Brain microvascular endothelial cell (primary cell): Measurements from ENCODE around the gene BRD3OS.
"Not testable (repeated sequence)": the region's sequence is repeated elsewhere in the genome, so short reads cannot be mapped to it uniquely, and the experiment has no call there.

ENCODE experiments used
- DNase-seq: peaks from one replicate; pipeline ENCODE4 v3.0.0-alpha.2; 2020
- H3K27ac ChIP-seq: fragments of 250-450 bp; sonication (Bioruptor Pico); 2 replicates; pipeline ENCODE4 v1.5.1; 2020; ENCODE audit warnings: mild to moderate bottlenecking, moderate library complexity
- H3K27me3 ChIP-seq: fragments of 250-450 bp; sonication (Bioruptor Pico); replicated peaks from 2 replicates; pipeline ENCODE4 v1.5.1; 2020; ENCODE audit warnings: mild to moderate bottlenecking
- H3K36me3 ChIP-seq: fragments of 250-450 bp; sonication (Bioruptor Pico); replicated peaks from 2 replicates; pipeline ENCODE4 v1.5.1; 2020; ENCODE audit warnings: mild to moderate bottlenecking
- H3K4me3 ChIP-seq: 2 replicates; pipeline ENCODE4 v1.5.1; 2011; ENCODE audit warnings: low read depth, mild to moderate bottlenecking, control low read depth, low read length, moderate library complexity
- CTCF ChIP-seq: IDR thresholded peaks from 2 replicates; pipeline ENCODE4 v1.5.1; 2011; ENCODE audit warnings: low read depth, mild to moderate bottlenecking, moderate library complexity, low read length, control low read depth, inconsistent platforms; ENCODE audit errors: missing control alignments
- in situ Hi-C: cut with HindIII; loops from 2 replicates; pipeline ENCODE4 v1.10.0; 2017; ENCODE audit warnings: low sequenced_read_pairs, low pct_ligation_motif_present

BRD3OS gene

GRCh38 chr9:134067904-134068743, 42.8 kb downstream of the BRD3OS start, which contains the start of gene BRD3:
Gene BRD3, minus strand, starts transcription at chr9:134068026. Its CDS starts 14,549 bp downstream, at chr9:134053477.
- Histone ChIP-seq H3K27me3 (no peaks in the 10 kb centered on the region), H3K36me3 (no peaks in the 10 kb centered on the region), H3K4me3 (peak within 1 kb of the TSS; percentile 84), H3K27ac (peak within 1 kb of the TSS; percentile 70)
- peak; percentile 65 for DNase-seq
- in situ Hi-C loops = no loop called here
- no peak for TF ChIP-seq CTCF

- DNase-seq = no peak
- in situ Hi-C loops = no loop called here
- Histone ChIP-seq H3K27ac (no peak overlapping the region), H3K27me3 (no peaks in the 10 kb centered on the region), H3K36me3 (no peaks in the 10 kb centered on the region), H3K4me3 (peak overlapping the region; percentile 65)
- TF ChIP-seq CTCF = no peak
Measured at GRCh38 chr9:134068744-134069479, 43.6 kb downstream of the BRD3OS start.

GRCh38 chr9:134069480-134070399, 44.5 kb downstream of the BRD3OS start:
- no peaks in the 10 kb centered on the region for H3K36me3 ChIP-seq
- H3K27me3 ChIP-seq = no peaks in the 10 kb centered on the region
- H3K4me3 ChIP-seq = no peak overlapping the region
- in situ Hi-C loops = no loop called here
- no peak for TF ChIP-seq CTCF
- no peak overlapping the region for H3K27ac ChIP-seq
- no peak for DNase-seq

GRCh38 chr9:134071149-134071548, 45.9 kb downstream of the BRD3OS start:
- no peak for DNase-seq

GRCh38 chr9:134072683-134073082, 47.4 kb downstream of the BRD3OS start:
- H3K36me3 ChIP-seq, H3K27me3 ChIP-seq, H3K4me3 ChIP-seq, DNase-seq, in situ Hi-C loops, H3K27ac ChIP-seq: not testable (repeated sequence)

More at GRCh38 chr9:134071149-134071548, 45.9 kb downstream of the BRD3OS start:
- TF ChIP-seq CTCF = no peak
- Histone ChIP-seq H3K27ac (no peak overlapping the region), H3K27me3 (no peaks in the 10 kb centered on the region), H3K36me3 (no peaks in the 10 kb centered on the region), H3K4me3 (no peak overlapping the region)
- in situ Hi-C loops = no loop called here
